Stomach smooth muscle (tissue), 2 donors: ENCODE results near the gene ZCCHC12.

ENCODE experiments used
- H3K27ac ChIP-seq: one replicate; pipeline ENCODE4 v1.7.0; 2013; ENCODE audit warnings: mild to moderate bottlenecking, low read length, inconsistent platforms
- H3K27me3 ChIP-seq, 2 donors: one replicate each; pipeline ENCODE4 v1.7.0; 2013; ENCODE audit warnings: low read length in 2 of 2; ENCODE audit not compliant: insufficient read depth in 2 of 2, control insufficient read depth in 1 of 2
- H3K36me3 ChIP-seq, 2 donors: one replicate each; pipeline ENCODE4 v1.7.0; 2013; ENCODE audit warnings: low read length in 2 of 2; ENCODE audit not compliant: control insufficient read depth in 2 of 2, insufficient read depth in 2 of 2
- H3K4me1 ChIP-seq: one replicate; pipeline ENCODE4 v1.7.0; 2013; ENCODE audit warnings: low read length; ENCODE audit not compliant: control insufficient read depth, insufficient read depth
- H3K4me3 ChIP-seq, 2 donors: one replicate each; pipeline ENCODE4 v1.7.0; 2013; ENCODE audit warnings: low read length in 2 of 2
- H3K9ac ChIP-seq, 2 donors: one replicate each; pipeline ENCODE4 v1.7.0; 2013; ENCODE audit warnings: low read length in 2 of 2, mild to moderate bottlenecking in 1 of 2
- H3K9me3 ChIP-seq, 2 donors: one replicate each; pipeline ENCODE4 v1.7.0; 2013; ENCODE audit warnings: low read length in 2 of 2; ENCODE audit not compliant: control insufficient read depth in 2 of 2
- donor health status: healthy.
- donor health status: Pancreatic carcinoma.

Gene ZCCHC12

DNA sequence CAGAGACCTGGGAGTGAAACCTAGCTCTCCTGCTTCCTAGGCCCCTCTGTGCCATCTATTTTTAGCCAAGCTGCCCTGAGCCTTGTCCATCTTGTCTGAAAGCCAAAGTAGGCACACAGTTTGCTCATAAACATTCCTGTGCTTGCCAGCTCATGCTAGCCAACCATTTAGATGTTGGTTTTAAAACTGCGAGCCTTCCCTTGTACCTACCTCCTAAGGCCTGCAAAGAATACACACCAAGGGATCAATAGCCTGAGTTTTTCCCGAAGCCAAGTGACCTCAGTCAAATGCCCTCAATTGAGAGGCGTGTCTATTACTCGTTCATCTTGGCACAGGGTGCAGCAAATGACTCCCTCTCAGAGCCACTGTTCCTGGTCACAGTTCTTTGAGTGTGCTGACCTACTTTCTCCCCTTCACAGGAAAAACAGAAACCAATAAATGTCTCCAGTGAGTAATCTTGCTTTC lies 48.5 kb downstream of the ZCCHC12 start:
- peak overlapping the region in 1 of 2 donors; percentile 22 for H3K4me3 ChIP-seq
- no peaks in the 10 kb centered on the region for H3K9me3 ChIP-seq
- H3K27me3 ChIP-seq: no peaks in the 10 kb centered on the region
- H3K27ac ChIP-seq: peak overlapping the region; percentile 37
- H3K9ac ChIP-seq: peak overlapping the region in 1 of 2 donors; percentile 7
- H3K4me1 ChIP-seq: peaks cover 15% of the 10 kb centered on the region
- no peaks in the 10 kb centered on the region for H3K36me3 ChIP-seq
